Heart left ventricle (tissue), 13 donors: ENCODE data around the gene OR56A1.

Experiments used
- POLR2A ChIP-seq, 2 donors: fragments of 450-650 bp; IDR thresholded peaks; one replicate each; pipeline ENCODE4 v1.6.1; 2017; ENCODE audit warnings: antibody characterized with exemption in 2 of 2, mild to moderate bottlenecking in 2 of 2, moderate library complexity in 2 of 2
- TF ChIP-seq, protein P1 (sequence below), 12 donors: fragments of 200-600 bp; sonication (generic) in 4 of 12; IDR thresholded peaks; one replicate each; pipeline versions ENCODE4 v1.5.0 to v1.8.0; 2018 to 2022; ENCODE audit warnings: antibody characterized with exemption in 12 of 12, mild to moderate bottlenecking in 5 of 12
- donor health status: ischemic (EF 13 %, LVEDD 7.1; RV severe dilation, severe dysfunction).
- donor health status: DM: no; HTN: yes; CAD: no.
- donor health status: DM: no; HTN: no; CAD: no.
- donor health status: ischemic (EF 25% LVEDD 6.9; RV normal size, moderate dysfunction).
- donor health status: ischemic (EF 25% LVEDD 5.7; RV mildly dilated, moderate dysfunction).
- donor health status: ischemic (EF 35%, LVEDD 5.7; RV mildly dilated, moderate dysfunction).
- donor health status: nonischemic (EF 11% LVEDD 7.7; RV severe dilation, severe dysfunction).
- donor health status: DM: yes; HTN: yes; CAD: no.
- donor health status: PGD.
- donor health status: ischemic (EF 29% LVEDD 5.4; RV normal size, mild dysfunction).
- donor health status: nonischemic (EF 23%, LVEDD 6.1; RV moderate dilation, normal function).

GRCh38 chr11:6061475-6061874 is 30.9 kb upstream of the OR56A1 start:
- TF ChIP-seq, protein P1, sequence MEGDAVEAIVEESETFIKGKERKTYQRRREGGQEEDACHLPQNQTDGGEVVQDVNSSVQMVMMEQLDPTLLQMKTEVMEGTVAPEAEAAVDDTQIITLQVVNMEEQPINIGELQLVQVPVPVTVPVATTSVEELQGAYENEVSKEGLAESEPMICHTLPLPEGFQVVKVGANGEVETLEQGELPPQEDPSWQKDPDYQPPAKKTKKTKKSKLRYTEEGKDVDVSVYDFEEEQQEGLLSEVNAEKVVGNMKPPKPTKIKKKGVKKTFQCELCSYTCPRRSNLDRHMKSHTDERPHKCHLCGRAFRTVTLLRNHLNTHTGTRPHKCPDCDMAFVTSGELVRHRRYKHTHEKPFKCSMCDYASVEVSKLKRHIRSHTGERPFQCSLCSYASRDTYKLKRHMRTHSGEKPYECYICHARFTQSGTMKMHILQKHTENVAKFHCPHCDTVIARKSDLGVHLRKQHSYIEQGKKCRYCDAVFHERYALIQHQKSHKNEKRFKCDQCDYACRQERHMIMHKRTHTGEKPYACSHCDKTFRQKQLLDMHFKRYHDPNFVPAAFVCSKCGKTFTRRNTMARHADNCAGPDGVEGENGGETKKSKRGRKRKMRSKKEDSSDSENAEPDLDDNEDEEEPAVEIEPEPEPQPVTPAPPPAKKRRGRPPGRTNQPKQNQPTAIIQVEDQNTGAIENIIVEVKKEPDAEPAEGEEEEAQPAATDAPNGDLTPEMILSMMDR (IDR thresholded peaks at IDR 0.05) = no peak
- TF ChIP-seq POLR2A (IDR thresholded peaks at IDR 0.05) = no peak
